RWPE2 (cell line): ENCODE data around the gene KPNB1.

Experiments used
- ATAC-seq: fragments of 200-7000 bp; cut with Tn5 transposase; 3 replicates; pipeline ENCODE4 v1.9.1; 2021; ENCODE audit warnings: low read depth
- DNase-seq: peaks from one replicate; pipeline ENCODE4 v3.0.0-alpha.2; 2020; ENCODE audit warnings: low spot score
- H3K27ac ChIP-seq: fragments of 450-650 bp; 2 replicates; pipeline ENCODE4 v1.5.1; 2017; ENCODE audit warnings: mild to moderate bottlenecking; ENCODE audit not compliant: poor library complexity, severe bottlenecking
- H3K27me3 ChIP-seq: fragments of 250-450 bp; sonication (Bioruptor Pico); 2 replicates; pipeline ENCODE4 v1.5.1; 2021; ENCODE audit warnings: mild to moderate bottlenecking, moderate library complexity; ENCODE audit not compliant: insufficient read depth, poor library complexity, severe bottlenecking
- H3K36me3 ChIP-seq: fragments of 250-450 bp; sonication (Bioruptor Pico); 2 replicates; pipeline ENCODE4 v1.5.1; 2020; ENCODE audit warnings: low read depth, mild to moderate bottlenecking, moderate library complexity
- H3K4me1 ChIP-seq: fragments of 250-450 bp; sonication (Bioruptor Pico); 2 replicates; pipeline ENCODE4 v1.5.1; 2021; ENCODE audit warnings: mild to moderate bottlenecking, moderate library complexity; ENCODE audit not compliant: insufficient read depth, poor library complexity, severe bottlenecking
- H3K4me3 ChIP-seq: fragments of 250-450 bp; sonication (Bioruptor Pico); 2 replicates; pipeline ENCODE4 v1.5.1; 2021; ENCODE audit warnings: mild to moderate bottlenecking, moderate library complexity; ENCODE audit not compliant: severe bottlenecking
- H3K9me3 ChIP-seq: fragments of 250-450 bp; sonication (Bioruptor Pico); 2 replicates; pipeline ENCODE4 v1.5.1; 2021; ENCODE audit warnings: mild to moderate bottlenecking, moderate library complexity; ENCODE audit not compliant: severe bottlenecking
- CTCF ChIP-seq: fragments of 450-650 bp; IDR thresholded peaks from one replicate; pipeline ENCODE4 v1.5.1; 2017; ENCODE audit warnings: mild to moderate bottlenecking, moderate library complexity; ENCODE audit not compliant: poor library complexity, severe bottlenecking

KPNB1 gene

GRCh38 chr17:47670064-47670463 lies 20.3 kb downstream of the KPNB1 start:
- no peak for TF ChIP-seq CTCF
- Histone ChIP-seq H3K9me3 (no peaks in the 10 kb centered on the region), H3K27me3 (no peaks in the 10 kb centered on the region), H3K36me3 (peaks cover 98% of the 10 kb centered on the region), H3K4me3 (no peak overlapping the region), H3K4me1 (no peaks in the 10 kb centered on the region), H3K27ac (no peak overlapping the region)
- DNase-seq (no peak), ATAC-seq (no peak)

DNA sequence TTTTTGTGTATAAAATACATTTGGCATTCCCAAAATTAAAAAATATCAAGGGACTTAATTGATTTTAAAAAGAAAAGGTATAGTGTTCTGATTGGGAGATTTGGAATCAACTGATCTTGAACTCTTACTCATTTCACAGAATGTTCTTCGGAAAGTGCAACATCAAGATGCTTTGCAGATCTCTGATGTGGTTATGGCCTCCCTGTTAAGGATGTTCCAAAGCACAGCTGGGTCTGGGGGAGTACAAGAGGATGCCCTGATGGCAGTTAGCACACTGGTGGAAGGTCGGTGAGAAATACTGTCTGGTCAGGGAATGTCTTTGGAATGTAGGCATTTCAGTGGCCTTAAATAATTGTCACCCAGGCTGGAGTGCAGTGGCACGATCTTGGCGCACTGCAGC lies 24.8 kb downstream of the KPNB1 start:
- ATAC-seq (no peak), DNase-seq (no peak)
- H3K27me3 ChIP-seq: no peaks in the 10 kb centered on the region
- no peak for TF ChIP-seq CTCF
- H3K36me3 ChIP-seq: peaks cover 100% of the 10 kb centered on the region
- H3K4me3 ChIP-seq: no peak overlapping the region
- no peak overlapping the region for H3K27ac ChIP-seq
- H3K4me1 ChIP-seq: no peaks in the 10 kb centered on the region
- H3K9me3 ChIP-seq: no peaks in the 10 kb centered on the region

GRCh38 chr17:47675380-47676198 lies 25.9 kb downstream of the KPNB1 start:
- Histone ChIP-seq H3K27me3 (no peaks in the 10 kb centered on the region), H3K36me3 (peaks cover 100% of the 10 kb centered on the region), H3K9me3 (no peaks in the 10 kb centered on the region), H3K4me3 (no peak overlapping the region), H3K4me1 (no peaks in the 10 kb centered on the region), H3K27ac (no peak overlapping the region)
- no peak for TF ChIP-seq CTCF
- DNase-seq: no peak
- ATAC-seq: no peak

- no peak for TF ChIP-seq CTCF
- H3K4me3 ChIP-seq: no peak overlapping the region
- no peak for DNase-seq
- no peaks in the 10 kb centered on the region for H3K27me3 ChIP-seq
- no peak for ATAC-seq
- H3K36me3 ChIP-seq: peaks cover 100% of the 10 kb centered on the region
- H3K4me1 ChIP-seq: no peaks in the 10 kb centered on the region
- no peak overlapping the region for H3K27ac ChIP-seq
- no peaks in the 10 kb centered on the region for H3K9me3 ChIP-seq
These were observed 26.4 kb downstream of the KPNB1 start for GRCh38 chr17:47676199-47676472.

DNA sequence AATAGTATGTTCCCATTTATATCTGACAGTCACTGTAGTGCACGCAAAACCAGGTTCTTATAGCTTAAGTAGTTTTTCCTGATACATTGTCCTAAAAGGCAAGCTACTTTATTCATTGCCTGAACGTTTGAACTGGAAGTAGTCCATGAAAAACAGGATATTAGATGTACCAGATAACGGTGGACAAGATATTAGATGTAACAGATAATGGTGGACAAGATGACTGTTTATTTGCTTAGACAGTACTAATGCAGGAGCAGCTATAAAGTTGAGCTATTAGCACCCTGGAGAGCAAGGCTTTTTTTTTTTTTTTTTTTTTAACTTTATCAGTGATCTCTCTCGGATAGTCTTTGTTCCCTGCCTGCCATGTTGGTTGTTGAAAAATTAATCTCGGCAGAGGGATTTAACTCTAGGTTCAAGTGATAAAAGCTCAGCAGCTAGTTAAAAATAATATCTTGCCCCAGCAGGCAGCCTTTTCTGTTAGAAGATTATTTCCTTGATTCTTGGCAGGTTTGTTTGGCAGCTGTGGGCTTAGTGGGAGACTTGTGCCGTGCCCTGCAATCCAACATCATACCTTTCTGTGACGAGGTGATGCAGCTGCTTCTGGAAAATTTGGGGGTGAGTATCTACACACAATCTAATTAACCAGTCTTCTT lies 26.9 kb downstream of the KPNB1 start:
- Histone ChIP-seq H3K27ac (no peak overlapping the region), H3K4me3 (no peak overlapping the region), H3K27me3 (no peaks in the 10 kb centered on the region), H3K9me3 (no peaks in the 10 kb centered on the region), H3K4me1 (no peaks in the 10 kb centered on the region), H3K36me3 (peaks cover 100% of the 10 kb centered on the region)
- no peak for TF ChIP-seq CTCF
- DNase-seq (no peak), ATAC-seq (no peak)
